HUES6 (cell line): ENCODE data around the gene RGS1.

Experiments used
- H3K27ac ChIP-seq: 2 replicates; pipeline ENCODE4 v1.7.0; 2013; ENCODE audit warnings: low read depth, mild to moderate bottlenecking, low read length, inconsistent platforms
- H3K27me3 ChIP-seq: 2 replicates; pipeline ENCODE4 v1.6.1; 2013; ENCODE audit warnings: low read length; ENCODE audit not compliant: control insufficient read depth, insufficient read depth
- H3K36me3 ChIP-seq: 2 replicates; pipeline ENCODE4 v1.6.1; 2013; ENCODE audit warnings: low read length; ENCODE audit not compliant: control insufficient read depth, insufficient read depth
- H3K4me1 ChIP-seq: 2 replicates; pipeline ENCODE4 v1.6.1; 2013; ENCODE audit warnings: low read length; ENCODE audit not compliant: control insufficient read depth, insufficient read depth
- H3K4me3 ChIP-seq: 2 replicates; pipeline ENCODE4 v1.5.1; 2013; ENCODE audit warnings: low read depth, low read length
- H3K9ac ChIP-seq: one replicate; pipeline ENCODE4 v1.6.1; 2013; ENCODE audit warnings: mild to moderate bottlenecking, low read length
- H3K9me3 ChIP-seq: 2 replicates; pipeline ENCODE4 v1.6.1; 2013; ENCODE audit warnings: low read depth, low read length; ENCODE audit not compliant: control insufficient read depth, insufficient read depth

The RGS1 gene

GRCh38 chr1:192628396-192629057, 53.0 kb downstream of the RGS1 start:
- H3K36me3 ChIP-seq = no peaks in the 10 kb centered on the region
- no peak overlapping the region for H3K9ac ChIP-seq
- H3K4me3 ChIP-seq = no peak overlapping the region
- no peak overlapping the region for H3K27ac ChIP-seq
- H3K4me1 ChIP-seq = peaks cover 17% of the 10 kb centered on the region; the same call in 1 of the 2 replicates
- H3K9me3 ChIP-seq = no peaks in the 10 kb centered on the region
- no peaks in the 10 kb centered on the region for H3K27me3 ChIP-seq

GRCh38 chr1:192629612-192630011, 54.0 kb downstream of the RGS1 start:
- H3K27ac ChIP-seq = no peak overlapping the region
- no peaks in the 10 kb centered on the region for H3K36me3 ChIP-seq
- H3K9ac ChIP-seq = no peak overlapping the region
- H3K27me3 ChIP-seq = no peaks in the 10 kb centered on the region
- H3K4me1 ChIP-seq = peaks cover 17% of the 10 kb centered on the region; the same call in 1 of the 2 replicates
- H3K4me3 ChIP-seq = no peak overlapping the region
- no peaks in the 10 kb centered on the region for H3K9me3 ChIP-seq
